Tibial nerve (tissue), 3 donors: ENCODE results near the gene PSMD12.

ENCODE experiments used
- CTCF ChIP-seq, 5 experiments: fragments of 200-600 bp in 3 of 5; fragments of 450-650 bp in 2 of 5; sonication (generic) in 3 of 5; IDR thresholded peaks; one replicate each; pipeline ENCODE4 v1.5.1; 2016 to 2019; ENCODE audit warnings: antibody characterized with exemption in 5 of 5, mild to moderate bottlenecking in 3 of 5, moderate library complexity in 2 of 5
- POLR2A ChIP-seq, 2 donors: fragments of 450-650 bp; IDR thresholded peaks; one replicate each; pipeline ENCODE4 v1.6.1; 2017; ENCODE audit warnings: antibody characterized with exemption in 2 of 2, mild to moderate bottlenecking in 2 of 2, moderate library complexity in 2 of 2

- TF ChIP-seq CTCF (IDR thresholded peaks at IDR 0.05) = no peak
- TF ChIP-seq POLR2A (IDR thresholded peaks at IDR 0.05) = no peak
Measured at GRCh38 chr17:67403065-67403464, 36.7 kb upstream of the PSMD12 start.
